GM18867 (cell line): ENCODE measurements around the gene RASGEF1B.

Experiments
- ATAC-seq: cut with Tn5 transposase; IDR thresholded peaks from one replicate; pipeline ENCODE4 v1.9.1; 2021; ENCODE audit warnings: mild to moderate bottlenecking, moderate library complexity; ENCODE audit not compliant: unreplicated experiment

The RASGEF1B gene

DNA sequence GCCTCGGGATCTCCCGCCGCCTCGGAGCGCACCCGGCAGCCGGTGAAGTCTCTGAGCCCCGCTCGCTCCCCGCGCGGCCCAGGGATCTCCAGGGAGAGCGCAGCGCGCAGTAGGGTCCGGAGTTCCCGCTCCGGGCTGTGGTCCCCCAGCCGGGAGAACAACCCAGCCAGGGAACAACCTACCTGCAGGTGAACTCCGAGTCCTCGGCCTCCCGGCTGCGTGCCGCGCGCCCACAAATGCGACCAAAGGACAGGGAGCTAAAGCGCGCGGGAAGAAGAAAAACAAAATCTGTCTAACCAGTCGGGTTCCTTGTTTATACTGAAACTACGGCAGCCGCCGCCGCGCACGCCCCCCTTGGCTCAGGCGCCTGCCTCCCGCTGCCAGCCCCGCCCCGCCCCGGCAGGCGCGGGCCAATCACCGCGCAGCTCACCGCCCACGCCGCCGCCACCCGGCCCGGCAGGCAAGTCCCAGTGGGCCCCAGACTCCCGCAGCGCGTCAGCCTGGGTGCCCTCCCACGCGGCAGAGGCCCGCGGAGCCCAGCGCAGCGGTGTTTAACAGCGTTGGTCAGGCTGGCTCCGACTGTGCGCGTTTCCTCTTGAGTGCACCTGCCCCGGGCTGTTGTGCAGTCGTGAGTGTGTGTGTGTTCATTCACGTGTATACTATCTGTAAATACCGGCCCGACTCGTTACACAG, at the start of gene RASGEF1B:
TSS of gene RASGEF1B (minus strand) at position 320 of the 693 bp plus-strand sequence. CDS start 12,399 bp downstream, outside the sequence.
- ATAC-seq = peak; percentile 96

DNA sequence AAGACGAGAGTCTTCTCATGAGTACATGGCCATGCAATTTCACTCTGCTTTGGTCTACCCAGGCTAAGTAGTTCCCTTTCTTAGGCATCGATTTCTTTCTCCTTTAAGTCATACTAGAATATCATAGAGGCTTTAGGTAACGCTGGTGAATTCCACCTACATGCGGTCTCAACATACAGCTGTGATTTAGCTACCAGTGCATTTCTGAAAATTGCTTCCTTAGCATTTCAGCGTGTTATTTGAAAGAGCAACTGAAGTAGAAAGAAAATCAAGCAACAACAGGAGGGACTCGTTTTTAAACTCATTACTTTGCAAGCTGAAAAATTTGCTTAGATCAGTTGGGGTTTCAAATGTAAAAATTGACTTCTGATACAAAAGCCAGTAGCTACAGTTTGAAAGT, 48.1 kb upstream of the RASGEF1B start:
- ATAC-seq = no peak

DNA sequence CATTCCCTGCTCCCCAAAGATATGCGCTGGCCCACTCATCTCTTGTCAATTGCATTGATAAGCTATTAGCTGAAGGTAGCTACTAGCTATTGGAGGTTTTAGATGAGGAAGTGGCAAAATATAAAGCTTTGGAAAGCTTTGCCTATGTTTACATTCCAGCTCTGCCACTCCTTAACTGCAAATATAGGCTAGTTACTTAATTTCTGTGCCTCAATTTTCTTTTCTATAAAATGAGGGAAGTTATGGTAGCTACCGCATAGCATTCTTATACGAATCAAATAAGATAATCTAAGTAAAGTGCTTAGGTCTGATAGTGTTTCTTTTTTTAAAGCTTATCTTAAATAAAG, 47.7 kb upstream of the RASGEF1B start:
- ATAC-seq = no peak

- ATAC-seq = no peak
Measured at GRCh38 chr4:81518762-81519426, 47.2 kb upstream of the RASGEF1B start.

DNA sequence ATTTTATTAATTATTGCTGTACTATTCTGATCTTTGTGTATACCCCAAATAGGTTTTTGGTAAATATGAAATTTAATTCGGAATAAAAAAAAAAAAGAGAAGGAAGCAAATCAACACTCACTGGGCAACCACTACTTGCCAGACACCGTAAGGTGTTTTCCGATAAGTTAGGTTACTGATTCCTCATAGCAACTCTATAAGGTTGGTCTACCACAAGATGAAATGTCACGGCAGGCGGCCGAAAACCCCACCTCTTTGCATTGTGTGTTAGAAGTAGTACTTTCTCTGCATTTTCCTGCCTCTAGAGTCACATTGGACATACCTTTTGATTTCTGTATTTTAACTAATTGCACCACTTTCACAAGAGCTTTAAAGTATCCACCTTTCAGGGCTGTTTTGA, 44.5 kb upstream of the RASGEF1B start:
- no peak for ATAC-seq

GRCh38 chr4:81512757-81513501, 41.2 kb upstream of the RASGEF1B start:
- ATAC-seq = no peak

DNA sequence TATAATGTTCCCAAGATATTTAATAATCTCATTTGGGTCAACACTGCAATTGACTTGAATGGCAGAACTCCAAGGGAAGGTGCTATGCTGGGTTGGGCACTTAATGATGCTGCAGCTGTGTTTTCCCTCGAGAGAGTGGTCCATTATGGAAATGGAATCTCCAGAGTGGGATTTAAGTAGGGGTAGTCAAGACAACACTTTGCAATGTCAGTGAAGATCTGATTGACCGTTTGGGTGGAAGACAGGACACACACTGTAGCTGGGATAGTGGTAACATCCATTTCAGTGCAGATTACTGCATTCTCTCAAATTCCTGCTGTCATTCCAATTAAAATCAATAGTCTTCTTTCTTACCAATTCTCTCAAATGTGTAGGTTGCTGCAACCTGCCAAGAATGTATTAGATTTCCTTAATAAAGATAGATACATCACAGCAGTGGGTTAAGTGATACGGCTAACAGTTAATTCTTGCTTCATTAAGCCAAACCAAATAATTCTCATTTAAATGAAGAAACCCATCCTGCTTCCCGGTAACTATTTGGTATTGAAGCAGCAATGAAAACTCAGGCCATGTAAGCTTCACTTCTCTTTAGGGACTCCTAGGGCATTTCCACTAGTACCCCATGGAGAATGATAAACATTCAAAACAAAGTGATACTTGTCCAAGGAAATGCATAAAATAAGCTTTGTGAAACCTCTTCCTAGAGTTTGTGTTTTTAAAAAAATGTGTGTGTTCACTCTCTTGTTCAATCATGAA, 40.5 kb upstream of the RASGEF1B start:
- ATAC-seq = no peak

DNA sequence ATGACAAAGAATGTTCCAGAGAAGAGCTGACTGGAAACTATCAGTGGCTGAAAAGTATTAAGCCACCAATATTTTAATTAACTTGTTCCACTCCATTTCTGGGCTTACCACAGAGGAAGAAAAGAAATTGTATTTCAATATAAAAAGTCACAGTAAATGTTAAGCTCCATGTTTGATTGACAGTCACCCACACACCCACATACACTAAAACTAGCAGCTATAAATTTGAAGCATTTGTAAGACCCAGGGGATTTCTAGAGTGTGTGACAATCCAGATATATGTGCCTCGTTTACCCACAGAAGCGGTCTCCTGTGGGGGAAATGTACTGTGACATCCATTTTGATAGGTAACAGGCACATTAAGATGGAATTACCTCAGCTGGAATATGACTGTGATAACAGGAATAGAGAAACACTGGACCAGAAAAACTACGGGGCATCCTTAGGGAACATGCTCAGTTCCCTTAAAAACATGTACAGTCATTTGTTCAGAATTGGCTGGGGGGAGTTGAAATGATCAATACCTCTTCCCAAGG, 39.0 kb upstream of the RASGEF1B start:
- ATAC-seq = no peak

DNA sequence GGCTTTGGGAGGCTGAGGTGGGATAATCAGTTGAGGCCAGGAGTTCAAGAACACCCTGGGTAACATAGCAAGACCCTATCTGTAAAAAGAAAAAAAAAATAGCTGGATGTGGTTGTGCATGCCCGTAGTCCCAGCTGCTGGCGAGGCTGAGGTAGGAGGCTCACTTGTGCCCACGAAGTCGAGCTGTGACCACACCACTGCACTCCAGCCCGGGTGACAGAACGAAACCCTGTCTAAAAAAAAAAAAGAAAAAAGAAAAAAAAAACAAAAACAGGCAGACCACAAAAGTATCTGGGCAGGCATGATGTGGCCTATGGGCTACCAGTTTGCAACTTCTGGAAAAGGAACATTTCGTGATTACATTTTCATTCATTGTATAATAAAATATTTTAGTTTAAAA, 38.1 kb upstream of the RASGEF1B start:
- ATAC-seq = no peak

DNA sequence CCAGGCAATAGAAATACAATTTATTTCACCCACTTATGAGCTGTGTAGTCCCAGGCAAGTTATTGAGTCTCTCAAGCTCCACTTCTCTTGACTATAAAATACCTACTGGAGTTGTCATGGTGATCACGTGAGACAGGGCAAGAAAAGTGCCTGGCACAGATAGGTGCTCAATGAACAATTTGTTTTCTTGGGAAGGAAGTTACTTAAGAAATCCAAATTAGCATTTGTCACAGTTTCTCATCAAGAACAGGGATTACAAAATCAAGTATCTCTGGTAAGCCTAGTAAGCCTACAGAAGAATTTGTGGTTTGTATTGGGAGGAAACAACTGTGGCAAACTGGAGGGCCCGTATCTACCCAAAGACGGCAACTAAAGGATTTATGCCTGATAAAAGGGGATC, 37.5 kb upstream of the RASGEF1B start:
- ATAC-seq = no peak

DNA sequence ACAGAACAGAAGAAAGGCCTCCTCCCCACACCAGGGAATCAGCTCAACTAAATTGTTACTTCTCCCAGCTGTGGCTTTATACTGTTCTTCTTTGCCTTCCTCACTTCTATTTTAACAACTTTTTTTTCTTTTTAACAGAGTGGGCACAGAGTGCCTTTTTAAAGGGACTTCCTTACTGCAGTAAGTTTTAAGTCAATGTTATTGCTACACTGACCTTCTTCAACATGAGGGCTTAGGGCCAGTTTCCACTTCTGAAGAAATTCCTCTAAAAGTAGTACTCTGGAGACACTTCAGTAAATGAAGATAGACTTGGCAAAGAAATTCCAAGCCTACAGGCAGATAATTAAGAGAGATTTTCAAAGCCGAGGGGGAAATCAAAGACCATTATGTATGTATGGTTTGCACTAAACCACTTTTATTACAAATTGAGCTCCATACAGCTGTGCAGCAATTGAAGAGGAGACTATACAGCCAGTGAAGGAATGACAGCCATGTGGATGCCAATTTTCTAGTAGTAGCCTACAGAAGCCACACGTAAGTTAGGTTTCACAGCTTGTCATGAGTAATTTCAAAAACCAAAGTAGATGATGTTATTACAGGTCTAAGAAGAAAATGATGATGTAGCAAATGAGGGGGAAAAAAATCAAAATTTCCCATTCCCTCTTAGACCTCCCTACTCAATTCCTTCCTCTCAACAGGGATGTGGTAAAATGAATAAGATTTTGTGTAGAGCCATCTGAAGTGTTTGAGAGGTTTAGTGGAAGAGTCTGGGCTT, 36.9 kb upstream of the RASGEF1B start:
- no peak for ATAC-seq

DNA sequence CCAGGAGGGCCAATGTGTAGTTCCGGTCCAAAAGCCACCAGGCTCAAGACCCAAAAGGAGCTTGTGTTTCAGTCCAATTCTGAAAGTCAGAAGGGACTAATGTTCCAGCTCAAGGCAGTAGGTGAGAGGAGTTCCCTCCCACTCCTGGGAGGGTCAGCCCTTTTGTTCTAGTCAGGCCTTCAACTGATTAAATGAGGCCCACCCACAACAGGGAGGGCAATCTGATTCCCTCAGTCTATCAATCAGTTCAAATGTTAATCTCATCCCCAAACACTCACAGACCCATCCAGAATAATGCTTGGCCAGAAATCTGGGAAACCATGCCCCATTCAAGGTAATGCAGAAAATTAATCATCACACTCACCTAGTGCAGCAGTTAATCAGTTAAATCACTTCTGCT, 35.8 kb upstream of the RASGEF1B start:
- ATAC-seq = no peak

GRCh38 chr4:81506731-81507130, 35.0 kb upstream of the RASGEF1B start:
- ATAC-seq = peak; percentile 49

GRCh38 chr4:81505726-81506125, 34.0 kb upstream of the RASGEF1B start:
- ATAC-seq = no peak

- peak; percentile 64 for ATAC-seq
Measured at GRCh38 chr4:81505004-81505598, 33.4 kb upstream of the RASGEF1B start.

- ATAC-seq = no peak
Measured at GRCh38 chr4:81504112-81505003, 32.7 kb upstream of the RASGEF1B start.

DNA sequence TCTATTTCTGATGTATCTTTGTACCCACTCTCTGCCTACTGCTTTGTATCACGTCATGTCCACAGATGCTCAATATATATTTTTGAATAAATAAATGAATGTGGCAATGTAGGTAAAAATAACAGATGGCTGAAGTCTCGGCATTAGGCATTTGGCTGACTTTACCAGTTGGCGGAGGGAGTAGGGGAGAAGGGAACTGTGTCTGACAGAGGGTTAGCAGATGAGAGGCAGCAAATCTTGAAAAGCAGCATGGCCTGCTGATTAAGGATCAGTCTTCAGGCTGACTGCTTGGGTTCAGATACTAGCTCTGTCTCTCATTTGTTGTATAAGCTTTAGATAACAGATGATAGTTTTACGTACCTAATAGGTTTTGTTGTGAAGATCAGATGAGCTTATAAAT, 31.9 kb upstream of the RASGEF1B start:
- no peak for ATAC-seq

DNA sequence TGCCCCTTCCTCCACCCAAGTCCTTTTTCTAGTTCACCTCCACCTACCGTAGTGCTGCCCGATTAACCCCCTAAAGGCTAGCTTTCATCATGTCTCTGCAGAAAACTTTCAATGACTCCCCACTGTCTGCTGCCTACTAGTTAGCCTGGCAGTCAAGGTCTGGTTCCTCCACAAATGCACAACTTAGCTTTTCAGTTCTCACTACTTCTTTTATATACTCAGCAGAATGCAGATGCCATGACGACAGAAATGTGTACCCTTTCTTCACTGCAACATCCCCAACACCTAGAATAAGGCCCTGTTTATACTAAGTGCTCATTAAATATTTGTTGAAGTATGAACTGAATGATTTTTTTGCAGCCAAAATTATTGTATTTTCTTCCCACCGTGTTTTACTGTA, 30.9 kb upstream of the RASGEF1B start:
- no peak for ATAC-seq

- no peak for ATAC-seq
Measured at GRCh38 chr4:81499840-81500239, 28.1 kb upstream of the RASGEF1B start.
